GM12801 (cell line): ENCODE data around the gene INO80B.

Experiments used
- TF ChIP-seq, protein P1 (sequence below): IDR thresholded peaks from one replicate; pipeline ENCODE4 v1.5.1; 2011; ENCODE audit warnings: control low read depth; ENCODE audit not compliant: insufficient read length; ENCODE audit errors: extremely low read depth

Gene INO80B

DNA sequence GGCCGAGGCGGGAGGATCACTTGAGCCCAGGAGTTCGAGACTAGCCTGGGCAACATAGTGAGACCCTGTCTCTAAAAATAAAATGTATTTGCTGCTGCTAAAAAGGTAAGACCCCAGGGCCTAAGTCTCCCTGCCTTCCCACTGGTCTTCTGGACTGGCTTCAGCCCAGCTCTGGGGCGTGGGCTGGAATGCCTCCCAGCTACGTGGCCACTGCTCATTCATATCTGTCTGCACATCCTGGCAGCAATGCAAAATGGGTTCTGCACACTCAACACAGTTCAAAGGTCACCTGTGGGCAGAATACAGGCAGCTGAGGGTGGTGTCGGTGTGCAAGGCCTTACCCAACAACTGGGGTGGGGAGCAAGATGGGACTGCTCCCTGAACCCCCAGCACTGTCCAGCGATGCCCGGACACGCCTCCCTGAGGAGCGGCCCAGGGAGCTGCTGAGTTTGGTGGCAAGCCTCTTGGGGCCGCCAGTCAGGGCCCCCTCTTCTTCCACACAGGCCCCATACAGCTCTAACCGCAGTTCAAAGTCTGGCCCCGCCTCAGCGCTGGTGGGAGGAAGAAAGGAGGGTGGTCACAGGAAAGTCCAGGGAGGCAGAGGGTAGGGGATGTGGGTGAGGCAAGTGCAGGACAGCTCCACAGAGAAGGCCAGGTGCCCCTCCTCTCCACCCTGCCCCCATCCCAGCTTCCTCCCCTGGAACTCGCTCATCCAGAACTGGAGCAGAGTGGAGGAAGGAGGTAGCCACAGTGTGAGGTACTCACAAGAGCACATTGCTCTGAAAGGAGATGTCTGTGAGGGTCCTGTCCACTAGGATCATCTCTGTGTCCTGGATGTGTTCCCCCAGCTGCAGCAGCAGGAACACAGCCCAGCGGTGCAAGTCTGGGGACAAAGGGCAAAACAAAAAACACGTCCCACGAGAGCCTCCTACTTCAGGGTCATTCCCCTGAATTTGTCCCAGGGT, 25.1 kb upstream of the INO80B start:
- TF ChIP-seq, protein P1, sequence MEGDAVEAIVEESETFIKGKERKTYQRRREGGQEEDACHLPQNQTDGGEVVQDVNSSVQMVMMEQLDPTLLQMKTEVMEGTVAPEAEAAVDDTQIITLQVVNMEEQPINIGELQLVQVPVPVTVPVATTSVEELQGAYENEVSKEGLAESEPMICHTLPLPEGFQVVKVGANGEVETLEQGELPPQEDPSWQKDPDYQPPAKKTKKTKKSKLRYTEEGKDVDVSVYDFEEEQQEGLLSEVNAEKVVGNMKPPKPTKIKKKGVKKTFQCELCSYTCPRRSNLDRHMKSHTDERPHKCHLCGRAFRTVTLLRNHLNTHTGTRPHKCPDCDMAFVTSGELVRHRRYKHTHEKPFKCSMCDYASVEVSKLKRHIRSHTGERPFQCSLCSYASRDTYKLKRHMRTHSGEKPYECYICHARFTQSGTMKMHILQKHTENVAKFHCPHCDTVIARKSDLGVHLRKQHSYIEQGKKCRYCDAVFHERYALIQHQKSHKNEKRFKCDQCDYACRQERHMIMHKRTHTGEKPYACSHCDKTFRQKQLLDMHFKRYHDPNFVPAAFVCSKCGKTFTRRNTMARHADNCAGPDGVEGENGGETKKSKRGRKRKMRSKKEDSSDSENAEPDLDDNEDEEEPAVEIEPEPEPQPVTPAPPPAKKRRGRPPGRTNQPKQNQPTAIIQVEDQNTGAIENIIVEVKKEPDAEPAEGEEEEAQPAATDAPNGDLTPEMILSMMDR: no peak

GRCh38 chr2:74430502-74430901, 24.4 kb upstream of the INO80B start:
- TF ChIP-seq, protein P1: no peak

DNA sequence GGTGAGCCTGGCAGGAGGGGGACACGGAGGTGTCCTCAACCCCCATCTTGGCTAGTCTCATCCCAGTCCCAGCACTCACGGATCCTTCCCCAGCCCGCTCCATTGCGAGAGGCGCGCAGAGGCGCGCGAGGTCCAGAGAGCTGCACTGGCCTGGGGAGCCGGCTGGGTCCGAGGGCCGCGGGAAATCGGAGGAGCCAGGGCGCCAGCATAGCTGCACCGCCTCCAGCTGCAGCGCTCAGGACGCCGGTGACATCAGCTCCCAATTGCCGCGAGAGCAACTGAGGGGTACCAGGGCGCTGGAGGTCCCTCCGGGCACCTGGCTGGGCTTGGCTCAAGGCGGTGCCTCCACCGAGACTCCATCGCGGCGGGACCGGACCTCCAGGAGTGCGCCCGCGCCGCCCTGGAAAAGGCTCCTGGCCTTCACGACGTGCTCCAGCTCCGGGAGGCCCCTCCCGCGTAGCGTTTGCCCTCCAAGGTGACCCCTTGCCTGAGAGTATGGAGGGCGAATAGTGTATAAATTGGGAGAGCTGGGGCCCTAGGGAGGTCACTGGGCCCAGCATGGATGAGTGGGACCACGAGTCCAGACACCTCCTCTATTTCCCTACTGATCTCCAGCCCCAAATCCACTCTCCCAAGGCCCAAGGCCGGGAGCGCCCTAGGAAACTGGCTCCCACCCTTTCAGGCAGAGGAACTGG, 18.6 kb upstream of the INO80B start:
- TF ChIP-seq, protein P1: no peak

- TF ChIP-seq, protein P1: no peak
Measured at GRCh38 chr2:74436848-74437695, 17.8 kb upstream of the INO80B start.

- TF ChIP-seq, protein P1: no peak
Measured at GRCh38 chr2:74438248-74438647, 16.6 kb upstream of the INO80B start.

- TF ChIP-seq, protein P1: no peak
Measured at GRCh38 chr2:74439373-74439772, 15.5 kb upstream of the INO80B start.
